ENCODE results near the gene DNAJC5.
A peak's percentile ranks its signal among the peaks of the same experiment; 100 is the strongest.

The DNAJC5 gene

GRCh38 chr20:63980806-63981728 is 86.1 kb downstream of the DNAJC5 start, which contains the start of gene PRPF6:
TSS of gene PRPF6 (plus strand) at chr20:63981132. CDS start at chr20:63981246, 114 bp downstream.
- DNase-seq (ENCODE audit: low spot score): peak; percentile 95

GRCh38 chr20:63982937-63983336 is 88.0 kb downstream of the DNAJC5 start:
- no peak for DNase-seq (ENCODE audit: low spot score)
